ENCODE measurements around the gene SENP6. TPM values are rescaled to one million over a fixed set of nuclear protein-coding genes. Genes with fewer than 3 reads are reported as not detected.
A peak's percentile ranks its signal among the peaks of the same experiment; 100 is the strongest.
"Not testable (repeated sequence)": the region's sequence is repeated elsewhere in the genome, so short reads cannot be mapped to it uniquely, and the experiment has no call there.

The SENP6 gene
- total and polyA plus RNA-seq, 7 experiments from 2014 or later = 51.7 to 132 (median 106) TPM

GRCh38 chr6:75627708-75628107 is 26.0 kb downstream of the SENP6 start:
- H3K27ac ChIP-seq (ENCODE audit: low read depth, low read length); intact Hi-C loops (cut with micrococcal nuclease); ATAC-seq; H3K4me3 Mint-ChIP-seq; H3K9me3 ChIP-seq (ENCODE audit: control insufficient read depth in 2 of 3, low read length in 3 of 3); H3K4me3 ChIP-seq (ENCODE audit: low read length); H3K4me1 ChIP-seq (ENCODE audit: control insufficient read depth in 2 of 2, insufficient read depth in 2 of 2, low read length in 2 of 2); H3K9me3 Mint-ChIP-seq; DNase-seq; CTCF ChIA-PET; H3K27ac Mint-ChIP-seq; POLR2A ChIA-PET; H3K27me3 ChIP-seq (ENCODE audit: control insufficient read depth in 2 of 2, insufficient read depth in 2 of 2, low read length in 2 of 2); H3K27me3 Mint-ChIP-seq: not testable (repeated sequence)
- H3K36me3 Mint-ChIP-seq = peaks cover 0 to 33% (median 9%) of the 10 kb centered on the region in 5 donors
- peaks cover 0 to 32% (median 15%) of the 10 kb centered on the region in 7 donors for H3K4me1 Mint-ChIP-seq
- peaks cover 0 to 20% (median 3%) of the 10 kb centered on the region in 3 experiments for H3K36me3 ChIP-seq (ENCODE audit: control insufficient read depth in 2 of 3, insufficient read depth in 3 of 3, low read length in 3 of 3)

- Mint-ChIP-seq H3K4me1 (peaks cover 2 to 34% (median 18%) of the 10 kb centered on the region in 7 donors), H3K4me3 (no peak overlapping the region), H3K36me3 (peaks cover 0 to 41% (median 15%) of the 10 kb centered on the region in 5 donors), H3K27ac (peak overlapping the region in 2 of 9 donors; percentile 23 to 37), H3K9me3 (no peaks in the 10 kb centered on the region), H3K27me3 (no peaks in the 10 kb centered on the region)
- H3K4me1 ChIP-seq (ENCODE audit: control insufficient read depth in 2 of 2, insufficient read depth in 2 of 2, low read length in 2 of 2) = no peaks in the 10 kb centered on the region
- DNase-seq (no peak), ATAC-seq (no peak)
- H3K9me3 ChIP-seq (ENCODE audit: control insufficient read depth in 2 of 3, low read length in 3 of 3) = no peaks in the 10 kb centered on the region
- ChIA-PET POLR2A (no interaction called here), CTCF (no interaction called here)
- peaks cover 0 to 9% (median 4%) of the 10 kb centered on the region in 3 experiments for H3K36me3 ChIP-seq (ENCODE audit: control insufficient read depth in 2 of 3, insufficient read depth in 3 of 3, low read length in 3 of 3)
- intact Hi-C loops (cut with micrococcal nuclease) = no loop called here
- H3K27ac ChIP-seq (ENCODE audit: low read depth, low read length) = no peak overlapping the region
- H3K27me3 ChIP-seq (ENCODE audit: control insufficient read depth in 2 of 2, insufficient read depth in 2 of 2, low read length in 2 of 2) = no peaks in the 10 kb centered on the region
- H3K4me3 ChIP-seq (ENCODE audit: low read length) = no peak overlapping the region
Measured at GRCh38 chr6:75631859-75632635, 30.4 kb downstream of the SENP6 start.

- Histone ChIP-seq H3K27ac (ENCODE audit: low read depth, low read length) (no peak overlapping the region), H3K4me1 (ENCODE audit: control insufficient read depth in 2 of 2, insufficient read depth in 2 of 2, low read length in 2 of 2) (no peaks in the 10 kb centered on the region), H3K9me3 (ENCODE audit: control insufficient read depth in 2 of 3, low read length in 3 of 3) (no peaks in the 10 kb centered on the region), H3K27me3 (ENCODE audit: control insufficient read depth in 2 of 2, insufficient read depth in 2 of 2, low read length in 2 of 2) (no peaks in the 10 kb centered on the region), H3K4me3 (ENCODE audit: low read length) (no peak overlapping the region), H3K36me3 (ENCODE audit: control insufficient read depth in 2 of 3, insufficient read depth in 3 of 3, low read length in 3 of 3) (peaks cover 0 to 9% (median 4%) of the 10 kb centered on the region in 3 experiments)
- Mint-ChIP-seq H3K4me3 (no peak overlapping the region), H3K9me3 (no peaks in the 10 kb centered on the region), H3K27me3 (no peaks in the 10 kb centered on the region), H3K27ac (peak overlapping the region in 2 of 9 donors; percentile 15 to 73), H3K36me3 (peaks cover 0 to 43% (median 16%) of the 10 kb centered on the region in 5 donors), H3K4me1 (peaks cover 2 to 34% (median 21%) of the 10 kb centered on the region in 7 donors)
- DNase-seq (no peak), ATAC-seq (no peak)
- CTCF ChIA-PET = no interaction called here
- intact Hi-C loops (cut with micrococcal nuclease) = no loop called here
- POLR2A ChIA-PET = no interaction called here
Measured at GRCh38 chr6:75633045-75633444, 31.4 kb downstream of the SENP6 start.

GRCh38 chr6:75642311-75642710 is 40.6 kb downstream of the SENP6 start:
- no peaks in the 10 kb centered on the region for H3K9me3 Mint-ChIP-seq
- H3K9me3 ChIP-seq (ENCODE audit: control insufficient read depth in 2 of 3, low read length in 3 of 3) = no peaks in the 10 kb centered on the region
- no peak for ATAC-seq
- peaks cover 0 to 7% (median 0%) of the 10 kb centered on the region in 7 donors for H3K4me1 Mint-ChIP-seq
- DNase-seq = no peak
- no peaks in the 10 kb centered on the region for H3K27me3 Mint-ChIP-seq
- H3K27ac Mint-ChIP-seq = peak overlapping the region in 4 of 9 donors; percentile 23 to 60 (median 39)
- H3K27me3 ChIP-seq (ENCODE audit: control insufficient read depth in 2 of 2, insufficient read depth in 2 of 2, low read length in 2 of 2) = no peaks in the 10 kb centered on the region
- no peak overlapping the region for H3K4me3 ChIP-seq (ENCODE audit: low read length)
- intact Hi-C loops (cut with micrococcal nuclease) = no loop called here
- H3K27ac ChIP-seq (ENCODE audit: low read depth, low read length) = no peak overlapping the region
- H3K36me3 Mint-ChIP-seq = peaks cover 6 to 50% (median 34%) of the 10 kb centered on the region in 5 donors
- ChIA-PET CTCF (no interaction called here), POLR2A (interaction anchor here (1.2 kb wide), 1 partner anchor 58 kb away, joined by 6 read pairs; no protein-coding TSS in a partner anchor)
- H3K4me1 ChIP-seq (ENCODE audit: control insufficient read depth in 2 of 2, insufficient read depth in 2 of 2, low read length in 2 of 2) = no peaks in the 10 kb centered on the region
- no peak overlapping the region for H3K4me3 Mint-ChIP-seq
- H3K36me3 ChIP-seq (ENCODE audit: control insufficient read depth in 2 of 3, insufficient read depth in 3 of 3, low read length in 3 of 3) = peaks cover 4 to 14% (median 4%) of the 10 kb centered on the region in 3 experiments

GRCh38 chr6:75643173-75643572 is 41.5 kb downstream of the SENP6 start:
- ATAC-seq = no peak

GRCh38 chr6:75656479-75656878 is 54.8 kb downstream of the SENP6 start:
- CTCF ChIA-PET = no interaction called here
- peaks cover 0 to 11% (median 5%) of the 10 kb centered on the region in 7 donors for H3K4me1 Mint-ChIP-seq
- H3K4me1 ChIP-seq (ENCODE audit: control insufficient read depth in 2 of 2, insufficient read depth in 2 of 2, low read length in 2 of 2) = no peaks in the 10 kb centered on the region
- peaks cover 0 to 43% (median 19%) of the 10 kb centered on the region in 3 experiments for H3K36me3 ChIP-seq (ENCODE audit: control insufficient read depth in 2 of 3, insufficient read depth in 3 of 3, low read length in 3 of 3)
- DNase-seq = no peak
- no peak overlapping the region for H3K4me3 Mint-ChIP-seq
- no peak overlapping the region for H3K4me3 ChIP-seq (ENCODE audit: low read length)
- peaks cover 7 to 54% (median 36%) of the 10 kb centered on the region in 5 donors for H3K36me3 Mint-ChIP-seq
- no peaks in the 10 kb centered on the region for H3K27me3 Mint-ChIP-seq
- no peak for ATAC-seq
- POLR2A ChIA-PET = no interaction called here
- intact Hi-C loops (cut with micrococcal nuclease) = no loop called here
- peak overlapping the region in 4 of 9 donors; percentile 8 to 53 (median 30) for H3K27ac Mint-ChIP-seq
- H3K27me3 ChIP-seq (ENCODE audit: control insufficient read depth in 2 of 2, insufficient read depth in 2 of 2, low read length in 2 of 2) = no peaks in the 10 kb centered on the region
- H3K9me3 ChIP-seq (ENCODE audit: control insufficient read depth in 2 of 3, low read length in 3 of 3) = no peaks in the 10 kb centered on the region
- H3K9me3 Mint-ChIP-seq = peaks cover 0 to 1% (median 0%) of the 10 kb centered on the region in 11 donors
- no peak overlapping the region for H3K27ac ChIP-seq (ENCODE audit: low read depth, low read length)

More at GRCh38 chr6:75643173-75643572, 41.5 kb downstream of the SENP6 start:
- peaks cover 4 to 14% (median 4%) of the 10 kb centered on the region in 3 experiments for H3K36me3 ChIP-seq (ENCODE audit: control insufficient read depth in 2 of 3, insufficient read depth in 3 of 3, low read length in 3 of 3)
- DNase-seq = no peak
- no peaks in the 10 kb centered on the region for H3K4me1 ChIP-seq (ENCODE audit: control insufficient read depth in 2 of 2, insufficient read depth in 2 of 2, low read length in 2 of 2)
- intact Hi-C loops (cut with micrococcal nuclease) = no loop called here
- H3K4me3 Mint-ChIP-seq = no peak overlapping the region
- ChIA-PET CTCF (no interaction called here), POLR2A (no interaction called here)
- H3K4me1 Mint-ChIP-seq = peaks cover 0 to 7% (median 0%) of the 10 kb centered on the region in 7 donors
- H3K27me3 ChIP-seq (ENCODE audit: control insufficient read depth in 2 of 2, insufficient read depth in 2 of 2, low read length in 2 of 2) = no peaks in the 10 kb centered on the region
- peak overlapping the region in 3 of 9 donors; percentile 23 to 60 (median 34) for H3K27ac Mint-ChIP-seq
- H3K9me3 ChIP-seq (ENCODE audit: control insufficient read depth in 2 of 3, low read length in 3 of 3) = no peaks in the 10 kb centered on the region
- H3K9me3 Mint-ChIP-seq = no peaks in the 10 kb centered on the region
- no peak overlapping the region for H3K27ac ChIP-seq (ENCODE audit: low read depth, low read length)
- H3K36me3 Mint-ChIP-seq = peaks cover 6 to 49% (median 33%) of the 10 kb centered on the region in 5 donors
- H3K27me3 Mint-ChIP-seq = no peaks in the 10 kb centered on the region
- H3K4me3 ChIP-seq (ENCODE audit: low read length) = no peak overlapping the region
